Measurements from ENCODE around the gene KLHL8.

DNA sequence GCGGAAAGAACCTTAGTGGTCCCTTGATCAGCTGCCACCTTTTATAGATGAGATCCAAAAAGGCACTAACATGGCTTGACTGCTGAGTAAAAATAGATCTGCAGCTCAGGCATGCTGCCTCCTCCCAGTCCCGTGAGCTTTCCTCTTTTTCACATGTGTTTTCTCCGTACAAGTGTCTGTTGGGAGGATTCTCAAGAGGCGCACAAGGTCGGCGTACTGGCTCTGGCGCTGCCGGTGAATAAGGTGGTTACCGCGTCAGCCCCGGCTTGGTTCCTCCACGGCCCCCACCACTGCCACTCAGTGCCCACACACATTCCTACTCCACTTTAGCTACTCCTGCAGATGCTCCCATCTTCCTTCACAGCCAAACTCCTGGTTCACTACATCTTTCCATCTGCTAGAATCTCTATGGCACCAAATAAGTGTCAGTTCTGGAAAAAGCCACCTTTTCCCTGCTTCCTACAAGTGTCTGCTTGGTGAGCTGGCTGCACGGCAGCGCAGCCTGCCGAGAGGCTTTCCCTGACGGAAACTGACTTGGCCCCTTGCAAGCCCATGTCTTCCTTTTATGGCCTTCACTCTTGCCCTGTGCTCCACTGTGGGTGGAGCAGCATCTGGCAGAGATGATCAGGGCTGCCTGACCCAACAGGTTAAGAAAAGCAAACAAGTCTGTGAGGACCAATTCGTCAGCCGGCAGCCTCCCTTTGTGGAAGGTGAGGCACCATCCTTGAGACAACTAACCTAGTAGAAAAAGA, 99.8 kb downstream of the KLHL8 start:
- TF ChIP-seq, protein P1, sequence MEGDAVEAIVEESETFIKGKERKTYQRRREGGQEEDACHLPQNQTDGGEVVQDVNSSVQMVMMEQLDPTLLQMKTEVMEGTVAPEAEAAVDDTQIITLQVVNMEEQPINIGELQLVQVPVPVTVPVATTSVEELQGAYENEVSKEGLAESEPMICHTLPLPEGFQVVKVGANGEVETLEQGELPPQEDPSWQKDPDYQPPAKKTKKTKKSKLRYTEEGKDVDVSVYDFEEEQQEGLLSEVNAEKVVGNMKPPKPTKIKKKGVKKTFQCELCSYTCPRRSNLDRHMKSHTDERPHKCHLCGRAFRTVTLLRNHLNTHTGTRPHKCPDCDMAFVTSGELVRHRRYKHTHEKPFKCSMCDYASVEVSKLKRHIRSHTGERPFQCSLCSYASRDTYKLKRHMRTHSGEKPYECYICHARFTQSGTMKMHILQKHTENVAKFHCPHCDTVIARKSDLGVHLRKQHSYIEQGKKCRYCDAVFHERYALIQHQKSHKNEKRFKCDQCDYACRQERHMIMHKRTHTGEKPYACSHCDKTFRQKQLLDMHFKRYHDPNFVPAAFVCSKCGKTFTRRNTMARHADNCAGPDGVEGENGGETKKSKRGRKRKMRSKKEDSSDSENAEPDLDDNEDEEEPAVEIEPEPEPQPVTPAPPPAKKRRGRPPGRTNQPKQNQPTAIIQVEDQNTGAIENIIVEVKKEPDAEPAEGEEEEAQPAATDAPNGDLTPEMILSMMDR (IDR thresholded peaks at IDR 0.05), result no peak
- no peak for TF ChIP-seq EZH2 (IDR thresholded peaks at IDR 0.05; ENCODE audit: borderline replicate concordance, insufficient read depth, low read depth, low read length, poor library complexity, severe bottlenecking)

Data from B cell (primary cell).